ENCODE data around the gene PPP1R14C.
A peak's percentile ranks its signal among the peaks of the same experiment; 100 is the strongest.

Gene PPP1R14C

DNA sequence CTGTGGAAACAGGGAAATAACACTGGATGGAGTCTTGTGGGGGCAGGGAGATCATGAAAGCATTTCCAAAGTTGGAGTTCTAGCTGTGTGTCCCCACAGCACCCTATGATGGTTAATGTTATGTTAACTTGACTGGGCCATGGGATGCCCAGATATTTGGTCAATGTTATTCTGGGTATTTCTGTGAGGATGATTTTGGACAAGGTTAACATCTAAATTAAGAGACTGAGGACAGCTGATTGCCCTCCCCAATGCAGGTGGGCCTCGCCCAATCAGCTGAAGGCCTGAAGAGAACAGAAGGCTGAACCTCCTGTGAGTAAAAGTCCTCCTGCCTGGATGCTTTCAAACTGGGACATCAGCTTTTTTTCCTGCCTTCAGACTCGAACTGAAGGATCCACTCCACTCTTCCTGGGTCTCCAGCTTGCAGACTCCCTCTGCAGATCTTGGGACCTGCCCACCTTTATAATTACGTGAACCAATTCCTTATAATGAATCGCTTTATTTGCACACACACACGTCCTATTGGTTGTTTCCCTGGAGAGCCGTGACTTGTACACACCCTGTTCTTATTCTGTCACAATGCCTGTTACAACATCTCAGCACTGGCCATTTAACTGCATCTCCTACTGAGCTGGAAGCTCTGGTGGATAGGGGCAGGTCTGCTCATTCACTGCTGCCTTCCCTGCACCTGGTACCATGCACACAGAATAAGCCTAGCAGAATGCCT, 126.4 kb downstream of the PPP1R14C start:
- peaks cover 6 to 9% of the 10 kb centered on the region in 2 donors for H3K4me1 Mint-ChIP-seq
- no peaks in the 10 kb centered on the region for H3K36me3 Mint-ChIP-seq
- ATAC-seq (replicated peaks) (no peak), DNase-seq (no peak)
- H3K27me3 Mint-ChIP-seq = peaks cover 14 to 38% of the 10 kb centered on the region in 2 donors
- H3K9me3 Mint-ChIP-seq = peaks cover 3 to 4% of the 10 kb centered on the region in 2 donors
- H3K27ac Mint-ChIP-seq = no peak overlapping the region
- no peak overlapping the region for H3K4me3 Mint-ChIP-seq

- peaks cover 3 to 4% of the 10 kb centered on the region in 2 donors for H3K9me3 Mint-ChIP-seq
- H3K4me1 Mint-ChIP-seq = peaks cover 6 to 9% of the 10 kb centered on the region in 2 donors
- H3K4me3 Mint-ChIP-seq = no peak overlapping the region
- ATAC-seq (replicated peaks) = no peak
- no peak for DNase-seq
- H3K27me3 Mint-ChIP-seq = peaks cover 19 to 43% of the 10 kb centered on the region in 2 donors
- no peaks in the 10 kb centered on the region for H3K36me3 Mint-ChIP-seq
- no peak overlapping the region for H3K27ac Mint-ChIP-seq
Observed at GRCh38 chr6:150269857-150270223, 127.0 kb downstream of the PPP1R14C start.

- Mint-ChIP-seq H3K36me3 (no peaks in the 10 kb centered on the region), H3K27ac (no peak overlapping the region), H3K27me3 (peaks cover 22 to 47% of the 10 kb centered on the region in 2 donors), H3K4me3 (no peak overlapping the region), H3K9me3 (peaks cover 3 to 4% of the 10 kb centered on the region in 2 donors), H3K4me1 (peaks cover 6 to 9% of the 10 kb centered on the region in 2 donors)
- DNase-seq (no peak), ATAC-seq (replicated peaks) (no peak)
Observed at GRCh38 chr6:150270330-150271052, 127.6 kb downstream of the PPP1R14C start.

GRCh38 chr6:150271172-150271500, 128.3 kb downstream of the PPP1R14C start:
- H3K36me3 Mint-ChIP-seq = no peaks in the 10 kb centered on the region
- peaks cover 6 to 9% of the 10 kb centered on the region in 2 donors for H3K4me1 Mint-ChIP-seq
- peaks cover 3 to 4% of the 10 kb centered on the region in 2 donors for H3K9me3 Mint-ChIP-seq
- no peak for ATAC-seq (replicated peaks)
- H3K27me3 Mint-ChIP-seq = peaks cover 25 to 53% of the 10 kb centered on the region in 2 donors
- no peak overlapping the region for H3K27ac Mint-ChIP-seq
- DNase-seq = no peak
- H3K4me3 Mint-ChIP-seq = no peak overlapping the region

- H3K27me3 Mint-ChIP-seq = peaks cover 30 to 58% of the 10 kb centered on the region in 2 donors
- peaks cover 3 to 4% of the 10 kb centered on the region in 2 donors for H3K9me3 Mint-ChIP-seq
- no peaks in the 10 kb centered on the region for H3K36me3 Mint-ChIP-seq
- no peak overlapping the region for H3K4me3 Mint-ChIP-seq
- ATAC-seq (replicated peaks) = no peak
- peaks cover 6 to 9% of the 10 kb centered on the region in 2 donors for H3K4me1 Mint-ChIP-seq
- no peak overlapping the region for H3K27ac Mint-ChIP-seq
- no peak for DNase-seq
Observed at GRCh38 chr6:150271501-150272263, 128.8 kb downstream of the PPP1R14C start.

GRCh38 chr6:150272264-150272975, 129.6 kb downstream of the PPP1R14C start:
- ATAC-seq (replicated peaks) = no peak
- Mint-ChIP-seq H3K4me1 (peaks cover 6 to 9% of the 10 kb centered on the region in 2 donors), H3K27ac (no peak overlapping the region), H3K9me3 (peaks cover 3 to 4% of the 10 kb centered on the region in 2 donors), H3K4me3 (no peak overlapping the region), H3K36me3 (no peaks in the 10 kb centered on the region), H3K27me3 (peaks cover 31 to 59% of the 10 kb centered on the region in 2 donors)
- DNase-seq = no peak

DNA sequence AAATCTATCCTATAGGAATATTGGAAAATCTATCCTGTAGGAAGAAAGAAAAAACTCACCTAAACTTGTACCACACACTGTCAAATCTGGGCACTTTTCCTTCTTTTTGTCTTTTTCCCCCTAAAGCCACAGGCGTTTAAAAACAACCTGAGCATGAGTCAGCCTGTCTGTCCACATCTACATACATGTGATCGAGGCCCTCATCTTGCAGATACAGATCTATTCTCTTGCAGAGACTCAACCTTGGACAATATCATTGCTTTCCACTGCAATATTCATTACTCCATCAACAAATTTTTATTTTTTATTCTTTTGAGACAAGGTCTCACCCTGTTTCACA, 130.1 kb downstream of the PPP1R14C start:
- DNase-seq (no peak), ATAC-seq (replicated peaks) (no peak)
- H3K4me3 Mint-ChIP-seq = no peak overlapping the region
- H3K9me3 Mint-ChIP-seq = peaks cover 3 to 4% of the 10 kb centered on the region in 2 donors
- H3K27me3 Mint-ChIP-seq = peaks cover 31 to 55% of the 10 kb centered on the region in 2 donors
- H3K36me3 Mint-ChIP-seq = no peaks in the 10 kb centered on the region
- H3K27ac Mint-ChIP-seq = no peak overlapping the region
- peaks cover 6 to 9% of the 10 kb centered on the region in 2 donors for H3K4me1 Mint-ChIP-seq

DNA sequence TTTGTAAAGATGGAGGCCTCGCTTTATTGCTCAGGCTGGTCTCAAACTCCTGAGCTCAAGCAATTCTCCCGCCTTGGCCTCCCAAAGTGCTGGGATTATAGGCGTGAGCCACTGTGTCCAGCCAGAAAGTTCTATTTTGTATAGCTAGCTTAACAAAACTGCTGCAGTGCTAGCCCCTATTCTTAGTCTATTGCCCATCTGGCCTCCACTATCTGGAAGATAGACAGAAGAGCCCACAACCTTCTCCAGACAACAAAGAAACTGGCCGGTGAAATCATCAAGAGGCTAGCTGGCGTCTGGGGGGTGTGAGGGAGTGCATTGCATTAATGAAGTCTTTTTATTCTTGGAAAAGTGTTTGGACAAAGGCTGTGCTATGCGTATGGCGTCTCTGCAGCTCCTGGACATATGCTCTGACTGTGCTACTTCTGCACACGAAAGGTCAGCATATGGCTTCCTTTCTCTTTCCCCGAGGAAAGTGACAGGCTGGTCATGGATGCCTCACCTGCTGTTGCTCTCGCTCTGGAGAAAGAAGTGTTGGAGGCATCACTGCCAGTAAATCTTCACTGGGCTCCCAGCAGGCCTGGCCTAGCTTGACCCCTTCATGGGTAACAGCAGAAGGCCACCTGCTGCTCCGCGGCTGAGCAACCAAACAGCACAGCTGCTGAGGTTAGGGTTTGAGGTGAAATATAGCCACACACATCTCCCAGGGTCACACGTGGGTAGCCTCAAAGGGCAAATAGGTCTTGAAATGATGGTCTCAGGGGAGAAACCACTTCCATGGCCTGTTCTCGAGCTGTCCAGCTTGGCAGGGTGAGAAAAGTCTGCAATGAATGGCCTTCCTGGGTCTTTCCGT, 130.8 kb downstream of the PPP1R14C start:
- Mint-ChIP-seq H3K9me3 (peaks cover 3 to 4% of the 10 kb centered on the region in 2 donors), H3K27me3 (peaks cover 33 to 52% of the 10 kb centered on the region in 2 donors), H3K4me3 (no peak overlapping the region), H3K27ac (no peak overlapping the region), H3K36me3 (no peaks in the 10 kb centered on the region), H3K4me1 (peaks cover 8 to 9% of the 10 kb centered on the region in 2 donors)
- peak; percentile 83 to 85 for ATAC-seq (replicated peaks)
- peak; percentile 19 for DNase-seq

GRCh38 chr6:150275489-150275888, 132.6 kb downstream of the PPP1R14C start:
- DNase-seq = no peak
- ATAC-seq (replicated peaks) = no peak
- no peak overlapping the region for H3K4me3 Mint-ChIP-seq
- no peaks in the 10 kb centered on the region for H3K9me3 Mint-ChIP-seq
- H3K4me1 Mint-ChIP-seq = peaks cover 8 to 15% of the 10 kb centered on the region in 2 donors
- no peaks in the 10 kb centered on the region for H3K36me3 Mint-ChIP-seq
- peaks cover 33 to 55% of the 10 kb centered on the region in 2 donors for H3K27me3 Mint-ChIP-seq
- no peak overlapping the region for H3K27ac Mint-ChIP-seq

GRCh38 chr6:150276168-150276936, 133.5 kb downstream of the PPP1R14C start:
- H3K27me3 Mint-ChIP-seq = peaks cover 40 to 61% of the 10 kb centered on the region in 2 donors
- peaks cover 8 to 15% of the 10 kb centered on the region in 2 donors for H3K4me1 Mint-ChIP-seq
- H3K4me3 Mint-ChIP-seq = no peak overlapping the region
- no peaks in the 10 kb centered on the region for H3K9me3 Mint-ChIP-seq
- H3K27ac Mint-ChIP-seq = no peak overlapping the region
- DNase-seq (no peak), ATAC-seq (replicated peaks) (no peak)
- no peaks in the 10 kb centered on the region for H3K36me3 Mint-ChIP-seq

DNA sequence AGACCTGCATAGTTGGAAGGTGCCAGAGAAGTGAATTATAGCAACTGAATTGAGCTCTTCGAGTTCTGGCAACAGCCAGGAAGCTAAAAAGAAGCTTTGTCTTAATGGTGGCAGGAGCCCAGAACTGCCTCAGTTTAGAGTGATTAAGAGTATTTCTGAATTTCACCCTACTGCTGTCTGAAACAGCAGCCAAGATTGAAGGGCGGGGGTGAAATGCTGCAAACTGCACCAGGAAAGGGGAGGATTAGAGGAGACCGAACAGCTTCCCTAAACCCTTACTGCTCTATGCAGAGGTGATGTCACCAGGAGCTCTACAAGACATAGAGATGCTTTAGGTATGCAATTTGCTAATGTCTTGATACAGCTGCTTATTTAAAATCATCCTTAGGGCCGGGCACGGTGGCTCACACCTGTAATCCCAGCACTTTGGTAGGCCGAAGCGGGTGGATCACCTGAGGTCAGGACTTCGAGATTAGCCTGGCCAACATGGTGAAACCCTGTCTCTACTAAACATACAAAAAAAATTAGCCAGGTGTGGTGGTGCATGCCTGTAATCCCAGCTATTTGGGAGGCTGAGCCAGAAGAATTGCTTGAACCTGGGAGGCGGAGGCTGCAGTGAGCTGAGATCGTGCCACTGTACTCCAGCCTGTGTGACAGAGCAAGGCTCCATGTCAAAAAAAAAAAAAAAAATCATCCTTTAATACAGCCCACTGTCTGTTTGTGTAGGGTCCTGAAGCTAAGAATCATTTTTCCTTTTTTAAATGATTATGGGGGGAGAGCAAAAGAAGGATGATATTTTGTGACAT, 134.3 kb downstream of the PPP1R14C start:
- no peaks in the 10 kb centered on the region for H3K9me3 Mint-ChIP-seq
- DNase-seq (no peak), ATAC-seq (replicated peaks) (no peak)
- peaks cover 8 to 15% of the 10 kb centered on the region in 2 donors for H3K4me1 Mint-ChIP-seq
- H3K27me3 Mint-ChIP-seq = peaks cover 40 to 61% of the 10 kb centered on the region in 2 donors
- no peaks in the 10 kb centered on the region for H3K36me3 Mint-ChIP-seq
- H3K4me3 Mint-ChIP-seq = no peak overlapping the region
- H3K27ac Mint-ChIP-seq = no peak overlapping the region

- ATAC-seq (replicated peaks) (no peak), DNase-seq (no peak)
- Mint-ChIP-seq H3K4me1 (peaks cover 3 to 6% of the 10 kb centered on the region in 2 donors), H3K27ac (no peak overlapping the region), H3K36me3 (no peaks in the 10 kb centered on the region), H3K27me3 (peaks cover 45 to 54% of the 10 kb centered on the region in 2 donors), H3K4me3 (no peak overlapping the region), H3K9me3 (no peaks in the 10 kb centered on the region)
Observed at GRCh38 chr6:150279533-150279932, 136.7 kb downstream of the PPP1R14C start.
